Superior temporal gyrus (tissue), 1 donor: ENCODE results near the gene ANOS1.
"Not testable (repeated sequence)": the region's sequence is repeated elsewhere in the genome, so short reads cannot be mapped to it uniquely, and the experiment has no call there.

Experiments
- DNase-seq: peaks from one replicate; pipeline ENCODE4 v3.0.0-alpha.2; 2016; ENCODE audit errors: extremely low spot score

The ANOS1 gene

DNA sequence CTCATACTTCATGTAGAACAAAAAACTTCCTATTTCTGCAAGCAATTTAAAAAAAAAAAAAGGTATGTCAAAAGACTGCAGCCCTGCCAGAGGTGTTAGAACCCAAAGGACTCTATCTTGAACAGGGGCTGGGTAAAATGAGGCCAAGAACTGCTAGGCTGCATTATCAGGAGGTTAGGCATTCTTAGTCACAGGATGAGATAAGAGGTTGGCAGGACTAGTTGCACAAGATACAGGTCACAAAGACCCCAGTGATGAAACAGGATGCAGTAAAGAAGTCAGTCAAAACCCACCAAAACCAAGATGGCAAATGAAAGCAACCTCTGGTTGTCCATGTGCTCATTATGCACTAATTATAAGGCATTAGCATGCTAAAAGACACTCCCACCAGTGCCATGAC, 104.1 kb downstream of the ANOS1 start:
- no peak for DNase-seq

- DNase-seq, result no peak
These were observed 124.6 kb downstream of the ANOS1 start for GRCh38 chrX:8607326-8607725.

GRCh38 chrX:8604131-8604530, 127.8 kb downstream of the ANOS1 start:
- DNase-seq, result no peak

- no peak for DNase-seq
These were observed 140.4 kb downstream of the ANOS1 start for GRCh38 chrX:8591501-8591900.

DNA sequence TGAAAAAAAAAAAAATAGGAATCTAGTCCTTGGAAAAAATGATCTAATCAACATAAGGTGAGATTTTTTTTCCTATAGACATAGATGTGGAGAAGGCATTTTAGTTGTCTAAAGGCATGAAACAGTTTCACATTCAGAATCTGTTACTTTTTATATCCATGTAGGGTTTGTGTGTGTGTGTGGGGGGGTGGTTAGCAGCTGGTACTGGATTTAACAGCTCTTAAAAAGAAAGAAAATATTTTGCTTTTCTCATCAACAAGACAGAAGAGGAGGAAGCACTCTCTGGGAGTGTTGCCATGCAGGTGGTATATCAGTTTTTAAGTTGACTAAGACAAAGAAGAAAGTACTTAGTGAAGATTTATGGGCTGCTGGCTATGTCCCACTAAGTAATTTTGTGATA, 145.0 kb downstream of the ANOS1 start:
- DNase-seq, result no peak

DNA sequence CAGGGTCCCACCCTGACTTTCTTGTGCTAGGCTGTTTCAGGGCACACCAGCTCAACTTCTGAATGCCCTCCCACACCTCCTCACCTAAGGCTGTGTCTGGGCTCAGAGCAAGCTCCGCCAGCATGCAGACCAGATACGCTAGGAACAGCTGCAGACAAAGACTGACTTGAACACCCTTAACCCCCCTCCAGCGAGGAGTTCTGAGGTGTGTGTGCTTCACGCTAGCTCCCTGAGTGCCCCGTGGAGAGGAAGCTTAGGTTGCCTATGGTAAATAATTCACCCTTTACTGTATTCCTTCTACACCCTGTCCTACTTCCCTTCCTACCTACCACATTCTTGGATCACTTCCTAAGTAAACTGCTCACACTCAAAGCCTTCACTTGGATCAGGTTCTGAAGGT, 152.3 kb downstream of the ANOS1 start:
- no peak for DNase-seq

- DNase-seq, result no peak
These were observed 155.1 kb downstream of the ANOS1 start for GRCh38 chrX:8576821-8577220.

- DNase-seq, result no peak
These were observed 166.2 kb downstream of the ANOS1 start for GRCh38 chrX:8565729-8566128.

DNA sequence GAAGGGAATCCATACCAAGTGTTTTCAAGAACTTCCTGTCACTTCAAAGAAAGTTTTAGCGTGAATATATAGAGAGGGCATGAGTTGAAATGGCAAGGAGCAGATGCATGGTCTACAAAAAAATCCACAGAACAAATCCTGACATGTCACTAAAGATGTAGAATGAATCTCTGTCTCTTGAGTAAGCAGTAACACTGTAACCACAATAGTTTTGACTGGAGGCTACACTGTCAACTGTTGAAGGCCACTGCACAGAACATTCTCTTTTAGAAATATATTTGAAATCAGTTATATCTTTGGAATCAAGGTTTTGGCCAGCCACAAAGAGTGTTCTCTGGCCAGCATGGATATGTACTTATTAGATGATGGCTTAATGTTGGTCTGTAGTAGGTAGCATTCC, 183.5 kb downstream of the ANOS1 start:
- DNase-seq, result no peak

DNA sequence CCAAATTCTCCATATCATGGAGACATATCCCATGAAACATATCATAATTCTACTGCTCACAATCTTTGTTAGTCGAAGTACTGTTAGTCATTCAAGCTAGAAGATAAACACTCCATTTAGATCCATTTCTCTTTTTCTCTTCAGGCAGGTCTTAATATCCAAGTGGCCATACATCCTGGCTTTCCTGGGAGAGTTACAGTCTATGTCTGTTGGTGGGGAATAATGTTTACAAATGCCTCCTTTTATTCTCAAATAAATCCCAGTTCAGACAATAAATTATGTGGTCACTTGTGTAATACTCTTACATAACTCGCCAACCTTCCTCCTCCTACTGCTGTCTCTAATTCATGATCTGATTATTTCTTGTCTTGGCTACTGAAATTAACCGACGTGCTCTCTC, 185.2 kb downstream of the ANOS1 start:
- no peak for DNase-seq

DNA sequence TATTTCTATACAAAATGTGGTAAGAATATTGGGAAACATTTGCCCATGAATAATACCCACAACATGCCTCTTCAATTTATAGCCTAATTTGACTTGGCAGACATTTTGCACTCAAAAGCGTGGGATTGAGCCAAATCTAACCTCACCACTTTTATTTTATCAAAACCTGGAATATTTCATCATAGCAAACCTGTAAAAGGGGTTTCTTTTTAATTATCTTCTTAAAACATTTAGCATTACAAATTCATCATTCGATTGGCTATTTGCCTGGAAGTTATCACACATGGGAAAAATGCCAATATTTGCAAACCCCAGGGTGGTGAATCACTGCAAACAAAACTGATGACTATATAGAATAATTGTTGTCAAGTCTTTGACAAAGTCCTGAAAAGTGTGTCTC, 211.1 kb downstream of the ANOS1 start:
- no peak for DNase-seq

- DNase-seq, result no peak
These were observed 211.8 kb downstream of the ANOS1 start for GRCh38 chrX:8520178-8520577.

- DNase-seq, result no peak
These were observed 227.5 kb downstream of the ANOS1 start for GRCh38 chrX:8504451-8504850.

DNA sequence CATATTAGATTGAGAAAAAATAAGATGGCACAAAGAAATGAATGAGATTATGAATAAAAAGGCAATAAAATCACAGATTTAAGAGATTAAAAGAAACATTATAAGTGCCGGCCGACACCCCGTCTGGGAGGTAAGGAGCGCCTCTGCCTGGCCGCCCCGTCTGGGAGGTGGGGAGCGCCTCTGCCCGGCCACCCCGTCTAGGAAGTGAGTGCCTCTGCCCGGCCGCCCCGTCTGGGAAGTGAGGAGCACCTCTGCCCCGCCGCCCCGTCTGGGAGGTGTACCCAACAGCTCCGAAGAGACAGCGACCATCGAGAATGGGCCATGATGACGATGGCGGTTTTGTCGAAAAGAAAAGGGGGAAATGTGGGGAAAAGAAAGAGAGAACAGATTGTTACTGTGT, 229.8 kb downstream of the ANOS1 start:
- DNase-seq, result not testable (repeated sequence)

GRCh38 chrX:8500203-8500602, 231.7 kb downstream of the ANOS1 start:
- no peak for DNase-seq

DNA sequence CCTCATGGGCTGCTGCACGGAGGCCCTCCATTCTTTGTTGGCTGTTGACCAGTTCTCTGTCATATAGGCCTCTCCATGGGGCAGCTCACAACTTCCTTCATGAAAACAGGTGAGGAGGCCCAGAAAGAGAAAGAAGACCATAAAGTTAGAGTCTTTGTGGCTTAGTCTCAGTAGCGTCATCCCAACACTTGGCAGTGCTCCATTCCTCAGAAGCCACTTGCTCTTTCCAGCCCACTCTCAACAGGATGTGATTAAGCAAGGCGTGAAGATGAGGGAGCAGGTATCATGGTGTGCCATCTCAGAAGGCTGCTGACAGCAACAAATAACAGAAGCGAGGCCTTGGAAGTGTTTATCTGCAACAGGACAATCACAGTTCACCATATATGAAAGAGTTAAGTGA, 236.9 kb downstream of the ANOS1 start:
- DNase-seq, result not testable (repeated sequence)

DNA sequence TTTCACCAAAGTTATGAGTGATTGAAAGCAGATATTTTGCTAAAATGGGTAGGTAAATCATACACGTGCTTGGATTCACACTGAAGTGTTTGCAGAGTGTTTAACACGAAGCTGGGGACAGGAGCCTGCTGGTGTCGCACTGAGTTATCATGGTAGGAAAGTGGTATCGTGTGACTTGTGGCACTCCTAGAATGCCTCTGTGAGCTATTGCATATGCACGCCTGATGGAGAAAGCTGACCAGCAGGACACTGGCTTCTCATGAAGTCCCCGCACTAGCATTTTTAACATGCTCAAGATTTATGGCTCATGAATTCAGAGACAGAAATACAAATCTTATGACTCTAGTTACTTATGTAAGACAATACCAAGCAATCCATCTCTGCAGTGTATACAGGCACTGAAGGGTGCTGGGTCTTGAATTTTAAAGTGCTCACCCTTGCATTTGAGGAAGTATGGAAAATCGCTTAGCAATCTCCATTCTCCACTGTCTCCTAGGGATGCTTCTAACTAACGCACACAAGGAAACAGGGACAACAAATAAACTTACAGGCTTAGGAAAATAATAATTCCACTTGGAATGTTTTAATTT, 247.5 kb downstream of the ANOS1 start:
- DNase-seq, result no peak
